Dermis microvascular lymphatic vessel endothelial cell (primary cell): ENCODE results near the gene TAL1. TPM values are rescaled to one million over a fixed set of nuclear protein-coding genes. Genes with fewer than 3 reads are reported as not detected.

Source experiments
- DNase-seq, 2 donors: peaks; one replicate each; pipeline versions ENCODE4 v3.0.0 to v3.0.0-alpha.2; 2010; ENCODE audit warnings: low read depth in 2 of 2
- total RNA-seq: library from RNA; depleted of rRNA; stranded (reverse); fragments of >200 nt; gene quantifications from 2 replicates; pipeline ENCODE4 v1.2.1, GENCODE V29; 2014

The TAL1 gene
- total RNA-seq, 1 donor from 2014 or later, result 55.8 TPM

DNA sequence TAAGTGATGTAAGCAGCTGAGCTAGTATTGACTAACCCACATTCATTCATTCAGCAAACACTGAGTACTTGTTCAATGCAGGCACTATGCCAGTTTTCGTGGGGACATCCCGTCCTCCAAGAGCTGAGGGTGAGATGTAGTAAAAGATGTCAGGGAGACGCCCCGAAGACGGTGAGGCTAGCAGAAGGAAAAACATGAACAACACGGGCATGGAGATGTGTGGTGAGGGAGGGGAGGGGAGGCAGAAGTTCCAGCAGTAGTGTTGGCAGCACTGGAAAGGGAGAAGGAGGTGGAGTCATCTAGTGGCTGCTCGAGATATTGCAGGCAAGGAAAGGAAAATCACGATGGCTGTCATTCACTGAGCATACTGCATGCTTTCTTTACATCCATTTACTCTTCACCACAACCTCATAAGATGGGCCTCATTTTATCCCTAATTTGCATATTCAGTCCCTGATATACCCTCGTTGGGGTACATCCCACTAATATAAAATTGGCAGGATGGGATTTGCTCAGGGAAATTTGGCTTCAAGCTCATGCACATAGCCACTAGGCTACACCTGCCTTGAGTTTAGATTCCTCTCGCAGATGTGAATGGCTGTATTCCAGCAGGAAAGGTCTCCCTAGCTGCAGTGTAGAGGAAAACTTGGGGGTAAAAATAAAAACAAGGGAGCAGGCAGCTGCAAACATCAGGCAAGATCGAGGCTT lies 56.6 kb downstream of the TAL1 start:
- DNase-seq, result peak; percentile 37 to 67

GRCh38 chr1:47174656-47175020 lies 57.4 kb downstream of the TAL1 start:
- DNase-seq, result no peak

DNA sequence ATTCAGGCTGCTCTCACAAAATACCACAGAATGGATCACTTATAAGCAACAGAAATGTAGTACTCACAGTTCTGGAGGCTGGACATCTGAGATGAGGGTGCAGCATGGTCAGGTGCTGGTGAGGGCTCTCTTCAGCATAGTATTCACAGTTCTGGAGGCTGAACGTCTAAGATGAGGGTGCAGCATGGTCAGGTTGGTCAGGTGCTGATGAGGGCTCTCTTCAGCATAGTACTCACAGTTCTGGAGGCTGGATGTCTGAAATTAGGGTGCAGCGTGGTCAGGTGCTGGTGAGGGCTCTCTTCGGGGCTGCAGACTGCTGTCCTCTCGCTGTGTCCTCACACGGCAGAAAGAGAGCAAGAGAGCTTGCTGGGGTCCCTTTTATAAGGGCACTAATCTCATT lies 59.2 kb downstream of the TAL1 start:
- DNase-seq, result no peak

Other genes with a start within 250 kb of the TAL1 start
- gene CYP4X1, start 208.6 kb downstream of the TAL1 start, total RNA-seq, result 1.5 and 3.4 TPM in 2 replicates
- gene CYP4Z1, start 165.0 kb downstream of the TAL1 start, total RNA-seq, result under 0.01 and 0.13 TPM in 2 replicates
- gene CYP4A22, start 94.8 kb downstream of the TAL1 start, total RNA-seq, result not detected in 2 replicates
- gene PDZK1IP1, start 42.2 kb downstream of the TAL1 start, total RNA-seq, result 0.13 TPM in 2 replicates
- 4.6 and 7.2 TPM in 2 replicates for gene STIL, start 81.9 kb upstream of the TAL1 start, total RNA-seq
- 74.8 and 75.7 TPM in 2 replicates for gene CMPK1, start 101.6 kb upstream of the TAL1 start, total RNA-seq
- not detected in 2 replicates for gene FOXE3, start 184.1 kb upstream of the TAL1 start, total RNA-seq
- gene FOXD2, start 205.8 kb upstream of the TAL1 start, total RNA-seq, result 0.13 TPM in 2 replicates